Measurements from ENCODE around the gene UXS1.
"Not testable (repeated sequence)": the region's sequence is repeated elsewhere in the genome, so short reads cannot be mapped to it uniquely, and the experiment has no call there.

UXS1 gene

DNA sequence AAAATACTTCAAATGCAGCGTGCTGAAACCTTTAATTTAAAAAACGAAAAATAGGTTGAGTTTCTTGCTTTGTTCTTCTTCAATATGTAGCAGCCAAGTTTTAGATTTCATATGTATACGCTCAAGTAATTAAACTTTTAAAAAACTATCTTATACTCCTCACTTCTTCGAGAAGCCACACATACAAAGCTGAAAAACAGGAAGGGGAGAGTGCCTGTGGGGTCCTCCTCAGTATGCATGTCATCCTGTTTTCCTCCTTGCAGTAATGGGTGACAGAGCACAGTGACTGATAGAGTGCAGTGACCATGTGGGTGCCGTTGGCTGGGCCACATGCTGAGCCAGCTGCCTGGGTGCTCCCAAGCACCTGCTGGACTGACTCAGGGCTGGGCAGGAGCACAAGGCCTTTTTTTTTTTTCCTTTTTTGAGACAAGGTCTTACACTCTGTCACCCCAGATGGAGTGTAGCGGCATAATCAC, 33.3 kb downstream of the UXS1 start:
- no peak for DNase-seq (ENCODE audit: low spot score)

DNA sequence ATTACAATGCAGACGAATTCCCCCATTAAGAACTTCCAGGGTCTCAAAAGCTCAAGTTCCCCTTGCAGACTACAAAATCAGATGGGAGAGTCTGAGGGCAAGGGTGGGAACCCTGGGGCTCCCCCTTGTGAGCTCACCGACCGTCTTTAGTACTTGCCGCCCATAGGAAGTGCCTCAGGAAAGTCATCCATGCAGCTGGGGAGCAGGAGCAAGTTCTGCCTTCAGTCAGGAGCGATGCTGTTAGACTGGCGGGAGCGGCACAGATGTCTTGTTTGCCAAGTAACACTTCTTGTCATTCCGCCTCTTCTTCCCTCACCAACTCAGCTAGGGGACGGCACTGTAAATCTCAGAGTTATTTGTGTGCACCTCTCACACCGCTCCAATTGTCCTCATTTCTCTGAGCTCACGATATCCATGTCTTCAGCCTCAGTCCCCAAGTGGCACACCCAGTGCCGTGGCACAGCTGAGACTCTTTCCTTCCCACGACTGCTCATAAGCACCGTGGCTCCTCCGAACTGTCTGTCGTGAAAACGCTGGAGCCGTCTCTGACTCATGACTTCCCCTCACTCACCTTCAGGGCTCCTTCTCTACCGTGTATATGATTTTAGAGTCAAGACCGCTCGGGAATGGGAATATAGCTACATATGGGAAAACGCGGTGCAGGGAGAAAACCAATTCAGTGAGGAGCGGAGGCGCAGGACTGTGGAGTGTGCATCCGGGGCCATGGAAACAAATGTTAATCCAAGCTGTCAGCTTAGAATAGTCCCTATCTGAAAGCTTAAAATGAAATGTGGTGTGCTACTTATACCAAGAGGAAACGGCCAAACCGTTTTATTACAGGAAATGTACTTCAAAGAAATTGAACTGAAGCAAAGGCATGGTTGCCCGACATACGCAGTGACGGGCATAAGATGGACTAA, 34.0 kb downstream of the UXS1 start:
- no peak for DNase-seq (ENCODE audit: low spot score)

DNA sequence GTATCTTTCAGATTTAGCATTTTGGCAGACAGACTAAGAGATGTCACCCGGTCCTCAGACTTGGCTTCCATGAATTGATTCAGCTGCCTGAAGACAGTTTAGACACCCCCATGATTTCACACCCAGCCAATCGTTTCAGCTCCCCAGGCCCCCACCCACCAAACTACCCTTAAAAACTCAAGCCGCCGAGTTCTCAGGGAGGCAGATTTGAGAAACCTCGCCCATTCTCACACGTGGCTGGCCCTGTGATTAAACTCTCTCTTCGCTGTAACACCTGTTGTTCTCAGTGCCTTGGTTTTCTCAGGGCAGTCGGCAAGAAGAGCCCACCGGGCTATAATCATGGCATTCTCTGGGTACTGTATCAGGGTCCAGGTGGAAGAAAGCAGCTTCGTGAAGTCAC, 35.2 kb downstream of the UXS1 start:
- no peak for DNase-seq (ENCODE audit: low spot score)

DNA sequence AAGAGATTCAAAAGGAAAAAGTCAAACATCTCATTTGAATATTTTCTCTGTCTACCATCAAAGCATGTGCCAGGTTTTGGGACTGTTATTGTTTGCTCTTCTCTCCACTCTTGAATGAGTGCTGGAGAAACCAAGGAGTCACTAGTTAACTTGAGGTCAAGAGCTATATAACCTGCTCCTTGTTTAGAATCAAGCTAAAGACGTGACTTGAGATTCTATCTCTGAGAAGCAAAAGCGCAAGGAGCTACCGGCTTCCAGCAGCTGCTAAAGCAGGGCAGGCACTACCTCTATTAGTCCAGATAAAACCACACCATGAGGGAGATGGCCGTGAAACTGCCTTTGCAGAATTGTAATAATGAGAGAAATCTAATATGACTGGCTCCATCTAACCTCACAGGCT, 36.0 kb downstream of the UXS1 start:
- no peak for DNase-seq (ENCODE audit: low spot score)

DNA sequence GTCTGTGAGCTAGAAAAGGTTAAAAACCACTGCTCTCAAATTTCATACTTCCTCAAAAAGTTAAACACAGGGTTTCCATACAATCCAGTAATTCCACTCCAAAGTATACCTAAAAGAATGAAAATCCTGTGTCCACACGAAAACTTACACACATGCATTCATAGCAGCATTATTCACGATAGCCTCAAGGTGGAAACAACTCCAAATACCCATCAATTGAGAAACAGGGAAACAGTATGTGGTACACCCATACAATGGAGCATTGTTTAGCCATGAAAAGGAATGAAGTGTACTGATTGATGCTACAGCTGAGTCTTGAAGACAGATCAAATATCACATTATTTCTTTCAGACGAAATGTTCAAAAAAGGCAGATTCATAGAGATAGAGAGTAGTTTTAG, 36.7 kb downstream of the UXS1 start:
- no peak for DNase-seq (ENCODE audit: low spot score)

DNA sequence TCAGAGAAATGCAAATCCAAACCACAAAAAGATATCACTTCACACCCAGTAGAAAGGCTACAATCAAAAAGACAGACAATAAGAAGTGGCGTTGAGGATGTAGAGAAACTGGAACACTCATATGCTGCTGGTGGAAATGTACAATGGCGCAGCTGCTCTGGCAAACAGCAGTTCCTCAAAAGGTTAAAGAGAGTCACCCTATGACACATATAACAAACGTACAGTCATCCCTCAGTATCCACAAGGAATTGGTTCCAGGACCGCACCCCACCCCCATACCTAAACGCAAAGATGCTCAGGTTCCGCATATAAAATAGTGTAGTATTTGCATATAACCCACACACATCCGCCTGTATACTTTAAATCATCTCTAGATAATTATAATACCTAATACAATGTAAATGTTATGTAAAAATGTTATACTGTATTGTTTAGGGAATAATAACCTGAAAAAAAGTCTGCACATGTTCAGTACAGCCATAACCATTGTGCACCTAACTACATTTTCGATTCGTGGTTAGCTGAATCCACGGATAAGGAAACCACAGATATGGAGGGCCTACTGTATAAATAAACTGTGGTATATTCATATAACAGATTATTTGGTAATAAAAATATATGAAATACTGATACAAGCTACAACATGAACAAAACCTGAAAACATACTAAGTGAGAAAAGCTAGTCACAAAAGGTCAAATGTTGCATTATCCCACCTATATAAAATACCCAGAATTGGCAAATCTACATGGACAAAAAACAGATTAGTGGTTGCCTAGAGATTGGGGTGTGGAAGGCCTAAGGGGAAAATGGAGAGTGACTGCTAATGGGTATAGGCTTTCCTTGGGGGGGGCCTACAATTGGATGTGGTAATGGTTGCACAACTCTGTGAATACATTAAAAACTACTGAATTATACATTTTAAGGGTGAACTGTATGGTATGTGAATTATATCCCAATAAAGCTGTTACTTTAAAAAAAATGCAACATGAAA, 37.5 kb downstream of the UXS1 start:
- DNase-seq (ENCODE audit: low spot score): no peak

DNA sequence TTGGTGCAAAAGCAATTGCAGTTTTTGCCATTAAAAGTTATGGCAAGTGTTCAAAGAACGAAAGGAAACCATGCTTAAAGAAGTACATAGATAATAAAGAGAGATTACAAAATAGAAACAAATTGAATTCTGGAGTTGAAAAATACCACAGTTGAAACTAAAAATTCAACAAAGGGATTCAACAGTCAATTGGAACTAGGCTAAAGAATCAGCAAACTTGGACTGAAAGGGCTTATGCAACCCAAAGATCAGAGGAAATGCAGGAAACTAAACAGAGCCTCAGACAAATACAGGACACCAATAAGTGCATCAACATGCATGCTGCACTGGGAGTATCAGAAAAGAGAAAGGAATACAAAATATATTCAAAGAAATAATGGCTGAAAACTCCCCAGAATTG, 40.3 kb downstream of the UXS1 start:
- DNase-seq (ENCODE audit: low spot score): no peak

DNA sequence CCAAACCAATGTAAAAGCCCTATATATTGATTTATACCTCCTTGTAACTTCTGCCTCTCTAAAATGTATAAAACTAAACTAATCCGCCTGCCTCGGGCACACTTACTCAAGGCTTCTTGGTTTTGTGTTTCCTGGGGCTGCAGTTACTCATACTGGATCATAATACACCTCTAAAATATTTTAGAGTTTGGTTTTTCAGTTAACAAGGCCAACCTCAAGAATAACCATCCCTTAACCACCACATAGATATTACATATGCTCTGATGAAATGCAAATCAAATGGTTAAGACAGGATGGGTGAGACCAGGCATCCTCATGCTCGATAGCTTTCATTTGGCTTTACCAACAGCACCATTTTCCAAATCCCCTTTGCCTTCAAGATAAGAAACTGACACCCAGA, 46.4 kb downstream of the UXS1 start:
- no peak for DNase-seq (ENCODE audit: low spot score)

DNA sequence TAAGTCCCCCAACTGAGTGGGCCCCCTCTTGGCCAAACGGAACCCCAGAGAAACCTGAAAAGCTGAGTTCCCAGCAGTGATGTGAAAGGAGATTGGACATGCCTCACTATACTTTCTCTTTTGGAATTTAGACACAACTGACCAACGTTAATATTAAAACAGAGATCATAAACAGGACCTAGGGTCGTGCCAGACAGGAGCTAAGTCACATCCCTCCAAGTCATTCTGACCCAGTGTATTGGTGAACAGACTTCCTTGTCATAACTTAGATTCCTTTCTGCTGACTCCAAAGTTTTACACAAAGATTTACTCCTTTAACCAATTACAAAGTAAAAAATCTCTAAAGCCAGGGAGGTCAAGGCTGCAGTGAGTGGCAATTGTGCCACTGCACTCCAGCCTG, 46.9 kb downstream of the UXS1 start:
- DNase-seq (ENCODE audit: low spot score): no peak

DNA sequence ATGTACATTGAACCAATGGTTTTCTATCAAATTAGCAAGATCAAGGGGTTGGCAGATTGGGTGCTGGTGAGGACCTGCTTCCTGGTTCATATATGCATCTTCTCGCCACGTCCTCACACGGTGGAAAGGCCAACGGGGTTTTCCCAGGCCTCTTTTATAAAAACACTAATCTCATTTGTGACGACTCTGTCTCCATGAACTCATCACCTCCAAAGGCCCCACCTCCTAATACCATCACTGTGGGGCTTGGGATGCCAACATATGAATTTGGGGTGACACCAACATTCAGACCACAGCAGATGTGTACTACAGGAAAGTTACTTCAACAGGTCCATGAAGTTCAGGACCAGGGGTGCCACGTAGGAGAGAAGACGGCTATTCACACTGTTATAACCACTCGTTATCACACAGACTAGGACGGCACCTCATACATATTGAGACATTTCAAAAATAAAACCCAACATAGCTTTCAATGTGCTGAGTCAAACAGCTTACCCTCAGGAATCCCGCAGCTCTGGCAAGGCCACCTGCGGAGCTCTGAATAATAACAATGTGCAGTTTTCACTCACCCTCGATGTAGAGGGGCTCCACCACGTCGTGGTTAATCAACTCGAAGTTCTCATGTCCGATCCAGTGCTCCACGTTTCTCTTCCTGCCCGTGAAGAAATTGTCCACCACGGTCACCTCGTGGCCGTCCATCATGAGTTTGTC, 49.3 kb downstream of the UXS1 start:
- no peak for DNase-seq (ENCODE audit: low spot score)

DNA sequence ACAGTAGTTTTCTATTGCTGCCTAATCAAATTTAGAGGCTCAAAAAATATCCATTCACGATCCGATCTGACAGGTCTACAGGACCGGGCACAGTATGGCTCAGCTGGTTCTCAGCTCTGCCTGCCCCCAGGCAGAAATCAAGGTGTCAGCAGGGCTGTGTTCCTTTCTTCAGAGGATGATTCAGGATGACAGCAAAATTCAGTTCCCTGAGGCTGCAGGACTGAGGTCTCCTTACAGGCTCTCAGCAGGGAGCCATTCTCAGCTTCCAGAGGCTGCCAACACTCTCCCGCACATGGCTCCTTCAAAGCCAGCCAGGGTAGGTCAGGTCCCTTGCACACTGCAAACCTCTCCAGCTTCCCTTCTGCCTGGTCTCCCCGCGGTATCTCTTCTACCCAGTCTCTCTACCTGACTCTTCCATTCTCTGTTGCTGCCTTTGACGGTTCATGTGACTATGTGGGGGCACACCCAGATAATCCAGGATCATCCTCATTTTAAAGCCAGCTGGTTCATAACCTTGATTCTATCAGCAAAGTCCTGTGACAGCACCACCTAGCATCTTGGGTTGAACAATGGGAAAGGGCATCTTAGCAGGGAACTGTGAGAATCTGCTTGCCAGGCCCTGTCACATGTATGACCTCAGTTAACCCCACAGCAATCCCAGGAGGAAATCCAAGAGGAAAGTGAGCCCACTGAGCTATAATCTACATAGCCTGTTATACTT, 50.4 kb downstream of the UXS1 start:
- DNase-seq (ENCODE audit: low spot score): no peak

DNA sequence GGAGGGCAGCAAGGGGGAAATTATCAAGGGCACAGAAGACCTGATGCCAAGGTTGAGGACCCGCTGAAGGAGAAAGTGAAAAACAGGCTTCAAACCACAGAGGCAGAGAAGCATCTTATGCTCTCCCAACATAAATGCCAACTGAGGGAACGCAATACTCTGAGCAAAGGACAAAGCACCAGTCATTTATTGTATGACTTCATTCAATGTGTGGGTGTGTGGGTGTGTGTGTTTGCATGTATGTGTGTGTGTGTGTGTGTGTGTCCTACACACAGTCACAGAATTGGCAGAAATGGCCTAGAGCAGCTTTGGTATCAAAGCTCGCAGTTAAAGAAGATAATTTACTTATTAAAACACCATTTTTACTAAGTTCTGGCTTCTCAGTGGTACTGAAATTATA, 51.4 kb downstream of the UXS1 start:
- no peak for DNase-seq (ENCODE audit: low spot score)

DNA sequence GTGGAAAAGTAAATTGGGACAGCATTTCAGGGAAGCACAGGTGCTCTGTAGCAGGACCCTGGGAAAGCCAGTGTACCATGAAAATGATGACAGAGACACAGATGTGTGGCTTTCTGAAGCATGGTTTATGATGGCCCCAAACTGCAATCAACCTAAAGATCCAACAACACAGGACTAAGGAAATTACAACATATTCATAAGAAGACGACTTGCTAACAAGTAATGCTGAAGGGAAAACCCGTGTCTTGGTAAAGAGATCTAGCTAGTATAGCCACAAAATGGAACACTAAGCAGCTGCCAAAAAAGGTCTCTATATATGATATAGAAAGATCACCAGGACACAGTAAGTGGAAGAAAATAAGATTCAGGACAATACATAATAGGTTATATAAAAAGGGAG, 53.2 kb downstream of the UXS1 start:
- DNase-seq (ENCODE audit: low spot score): no peak

DNA sequence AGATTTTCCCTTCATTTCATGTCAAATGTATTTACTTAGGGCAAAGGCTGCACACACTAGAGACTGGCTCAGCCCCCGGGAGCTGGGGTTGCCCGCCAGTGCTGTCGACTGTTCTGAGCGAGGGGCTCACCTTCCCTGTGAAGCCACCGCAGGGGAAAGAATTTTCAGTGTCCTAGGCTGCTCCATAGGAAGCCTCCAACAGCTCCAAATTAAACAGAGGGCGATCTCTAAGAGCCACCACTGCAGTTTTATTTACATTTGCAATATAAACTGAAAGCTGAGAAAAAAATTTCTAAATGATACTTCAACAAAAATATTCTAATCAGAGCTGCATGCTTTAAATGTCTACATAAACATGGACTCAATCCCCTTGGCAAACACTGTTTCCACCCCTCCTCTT, 54.0 kb downstream of the UXS1 start:
- DNase-seq (ENCODE audit: low spot score): no peak

DNA sequence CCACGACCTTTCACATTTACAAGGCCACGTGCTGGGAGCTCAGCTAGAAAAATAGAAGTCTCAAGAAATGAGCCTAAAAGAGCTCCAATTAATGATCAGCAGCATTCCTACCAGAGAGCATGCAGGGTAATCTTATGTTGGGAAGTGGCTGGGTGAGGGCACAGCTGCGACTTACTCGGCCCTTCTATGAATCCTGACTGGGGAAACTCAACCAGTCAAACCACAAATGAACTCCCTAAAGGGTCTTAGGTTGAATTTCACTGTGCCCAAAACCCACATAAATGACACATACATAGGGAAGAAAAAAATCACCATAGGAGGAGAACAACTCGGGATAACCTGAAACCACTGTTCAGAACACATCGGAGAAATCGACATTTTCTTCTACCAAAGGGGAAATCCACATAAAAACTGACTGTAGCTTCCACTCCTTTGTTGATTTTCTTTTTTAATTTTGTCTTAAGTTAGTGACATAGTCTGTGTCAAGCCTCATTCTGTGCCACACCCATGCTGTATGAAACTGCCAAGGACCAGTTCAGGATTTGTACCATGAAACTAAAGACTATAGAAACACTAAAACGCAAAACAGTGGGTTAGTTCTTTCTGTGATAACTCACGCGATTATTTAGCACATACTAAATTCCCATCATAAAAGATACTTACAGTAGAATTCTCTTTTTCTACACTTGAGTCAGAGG, 54.7 kb downstream of the UXS1 start:
- DNase-seq (ENCODE audit: low spot score): no peak

DNA sequence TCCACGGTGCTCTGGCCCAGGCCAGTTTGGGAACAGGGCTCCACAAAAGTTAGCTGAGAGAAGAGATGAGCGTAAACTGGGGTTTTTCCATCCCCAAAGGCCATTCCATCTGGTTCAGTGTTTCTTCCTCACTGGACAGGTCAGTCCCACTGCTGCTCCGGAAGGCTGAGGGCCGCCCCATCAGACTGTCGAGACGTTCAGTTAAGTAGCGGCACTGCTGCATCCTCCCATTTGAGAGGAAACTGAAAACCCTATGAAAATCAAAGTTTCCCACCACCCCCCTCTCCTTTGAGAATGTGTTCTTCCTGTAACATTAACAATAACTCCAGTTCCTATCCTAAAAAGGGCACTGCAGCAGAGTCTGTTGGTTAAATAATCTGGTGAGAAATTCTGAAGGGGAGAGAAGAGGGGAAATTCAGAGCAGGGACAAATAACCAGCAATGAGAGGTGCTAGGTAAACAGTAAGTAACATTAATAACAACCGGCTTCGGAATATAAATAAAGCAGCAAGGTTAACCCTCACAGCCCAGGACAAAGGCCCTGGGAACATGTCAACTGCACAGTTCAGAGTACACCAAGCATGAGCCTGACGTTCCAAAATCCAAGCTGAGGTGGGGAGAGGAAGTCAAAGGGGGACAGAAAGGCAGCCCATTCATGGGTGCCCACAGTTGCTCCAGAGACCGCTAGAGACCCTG, 55.4 kb downstream of the UXS1 start:
- DNase-seq (ENCODE audit: low spot score): no peak

DNA sequence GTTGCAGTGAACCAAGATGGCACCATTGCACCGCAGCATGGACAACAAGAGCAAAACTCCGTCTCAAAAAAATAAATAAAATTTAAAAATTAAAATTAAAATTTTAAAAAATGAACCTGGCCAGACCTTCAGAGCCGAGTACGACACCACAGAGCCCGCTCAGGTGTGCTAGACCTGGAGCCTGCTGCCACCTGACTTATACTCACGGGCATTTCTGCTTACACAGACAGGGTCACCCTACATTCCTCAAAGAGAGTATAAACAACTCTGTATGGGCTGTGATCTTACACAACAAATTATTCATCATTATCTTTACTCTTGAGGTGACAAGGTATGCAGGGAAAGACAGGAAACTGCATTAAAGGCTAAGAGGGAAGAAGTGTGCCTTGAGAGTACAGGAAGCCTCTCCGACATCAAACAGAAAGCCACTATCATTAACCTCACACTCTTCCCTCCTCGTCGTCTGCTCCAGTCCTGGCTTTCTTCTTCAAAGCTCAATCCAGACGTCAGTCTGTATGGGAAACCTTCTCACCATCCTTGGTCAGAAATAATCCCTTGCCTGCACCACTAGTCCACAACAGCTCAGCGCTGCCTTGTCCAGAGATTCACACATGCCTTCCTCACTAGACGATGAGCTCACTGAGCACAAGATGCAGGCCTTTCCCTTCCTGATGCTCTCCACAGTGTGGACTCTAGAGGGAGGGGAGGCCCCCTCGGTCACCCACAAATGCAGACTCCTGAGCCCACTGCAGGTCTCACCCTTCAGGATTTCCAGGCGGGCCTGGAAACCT, 56.2 kb downstream of the UXS1 start:
- DNase-seq (ENCODE audit: low spot score): no peak

DNA sequence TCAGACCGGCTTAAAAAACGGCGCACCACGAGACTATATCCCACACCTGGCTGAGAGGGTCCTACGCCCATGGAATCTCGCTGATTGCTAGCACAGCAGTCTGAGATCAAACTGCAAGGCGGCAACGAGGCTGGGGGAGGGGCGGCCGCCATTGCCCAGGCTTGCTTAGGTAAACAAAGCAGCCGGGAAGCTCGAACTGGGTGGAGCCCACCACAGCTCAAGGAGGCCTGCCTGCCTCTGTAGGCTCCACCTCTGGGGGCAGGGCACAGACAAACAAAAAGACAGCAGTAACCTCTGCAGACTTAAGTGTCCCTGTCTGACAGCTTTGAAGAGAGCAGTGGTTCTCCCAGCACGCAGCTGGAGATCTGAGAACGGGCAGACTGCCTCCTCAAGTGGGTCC, 62.9 kb downstream of the UXS1 start:
- not testable (repeated sequence) for DNase-seq (ENCODE audit: low spot score)

DNA sequence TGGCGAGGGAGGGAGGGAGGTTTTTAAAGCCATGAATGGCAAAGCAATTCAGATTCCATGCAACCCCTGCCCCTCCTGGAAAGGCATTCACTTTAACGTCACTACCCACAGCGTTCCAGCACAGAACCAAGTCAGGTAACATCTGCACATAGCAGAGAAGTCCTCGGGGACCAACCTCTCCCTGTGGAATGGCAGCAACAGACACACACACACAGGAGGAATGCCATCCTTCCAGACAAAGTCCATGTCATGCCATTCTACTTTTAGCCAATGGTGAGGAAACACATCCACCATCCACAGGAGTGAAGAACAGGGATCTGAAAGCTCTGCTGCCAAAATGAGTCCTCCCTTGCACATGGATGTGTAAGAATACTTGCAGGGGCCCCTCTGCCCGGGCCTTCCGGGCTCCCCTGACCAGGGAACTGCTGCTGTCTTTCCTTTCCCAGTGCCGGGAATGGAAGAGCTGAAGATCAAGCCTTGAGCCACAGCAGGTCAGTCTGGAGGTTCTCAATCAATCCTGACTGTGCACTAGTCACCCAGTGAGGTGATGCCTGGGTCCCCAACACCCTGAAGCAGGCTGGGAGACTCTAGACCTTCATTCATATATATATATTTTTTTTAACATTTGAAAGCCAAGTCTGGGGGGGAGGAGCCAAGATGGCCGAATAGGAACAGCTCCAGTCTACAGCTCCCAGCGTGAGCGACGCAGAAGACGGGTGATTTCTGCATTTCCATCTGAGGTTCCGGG, 63.7 kb downstream of the UXS1 start:
- no peak for DNase-seq (ENCODE audit: low spot score)
